NCI-H1092 (cell line): ENCODE results near the gene RRP1B.

Experiments used
- DNase-seq: peaks from one replicate; lab custom pipeline; 2025; lab: John Stamatoyannopoulos, UW

RRP1B gene

DNA sequence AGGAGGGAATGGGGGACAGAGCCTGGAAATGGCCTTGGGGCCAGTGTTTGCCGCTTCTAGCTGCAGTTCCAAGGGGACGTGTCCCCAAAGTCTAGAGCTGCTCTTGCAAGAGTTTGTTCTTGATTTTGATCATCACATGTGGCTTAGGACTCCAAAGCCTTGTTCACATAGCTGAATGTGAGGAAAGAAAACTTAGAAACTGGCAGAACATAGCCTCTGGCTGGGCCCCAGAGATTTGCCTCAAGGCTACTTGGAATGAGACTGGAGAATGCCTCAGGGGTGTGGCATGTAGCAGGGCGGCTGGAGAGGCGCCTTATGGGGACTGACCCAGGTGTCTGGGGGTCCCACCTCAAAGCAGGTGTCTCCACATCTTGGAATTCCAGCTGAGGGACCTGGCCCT is 61.8 kb downstream of the RRP1B start:
- DNase-seq, result no peak

DNA sequence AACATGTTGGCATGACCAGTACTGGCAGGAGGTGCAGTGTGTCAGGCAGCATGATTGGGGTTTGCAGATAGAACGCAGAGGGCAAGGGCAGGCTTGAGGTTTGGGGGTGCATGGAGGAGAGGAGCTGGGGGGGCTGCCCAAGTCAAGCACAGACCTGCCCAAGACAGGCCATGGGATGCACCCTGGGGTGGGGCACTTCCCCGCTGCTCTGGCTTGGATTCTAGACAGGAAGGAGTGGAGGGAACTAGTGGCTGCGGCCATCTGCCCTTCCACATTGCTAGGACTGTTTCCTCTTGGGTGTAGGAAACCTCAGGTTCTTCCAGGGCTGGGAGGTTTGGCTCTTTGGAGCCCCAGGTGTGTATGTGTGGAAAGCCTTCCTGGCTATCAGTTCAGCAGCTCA is 62.6 kb downstream of the RRP1B start:
- no peak for DNase-seq

DNA sequence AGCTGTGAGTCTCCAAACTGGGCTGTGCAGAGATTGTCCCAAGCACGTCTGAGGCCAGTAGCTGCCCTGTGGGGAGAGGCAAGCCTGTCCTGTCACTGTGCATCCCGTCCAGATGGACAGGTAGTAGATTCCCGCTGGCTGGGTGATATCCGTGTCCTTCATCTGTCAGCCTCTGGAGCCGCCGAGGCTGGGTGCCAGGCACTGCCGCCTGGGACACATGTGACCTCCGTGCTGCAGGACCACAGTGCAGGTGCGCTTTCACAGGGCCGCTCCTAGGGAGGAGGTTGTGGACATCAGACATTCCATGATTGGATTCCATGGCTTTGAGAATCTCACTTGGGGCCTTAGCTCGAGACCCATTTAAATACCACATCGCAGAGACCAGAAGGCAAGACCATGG is 64.3 kb downstream of the RRP1B start:
- DNase-seq, result no peak

DNA sequence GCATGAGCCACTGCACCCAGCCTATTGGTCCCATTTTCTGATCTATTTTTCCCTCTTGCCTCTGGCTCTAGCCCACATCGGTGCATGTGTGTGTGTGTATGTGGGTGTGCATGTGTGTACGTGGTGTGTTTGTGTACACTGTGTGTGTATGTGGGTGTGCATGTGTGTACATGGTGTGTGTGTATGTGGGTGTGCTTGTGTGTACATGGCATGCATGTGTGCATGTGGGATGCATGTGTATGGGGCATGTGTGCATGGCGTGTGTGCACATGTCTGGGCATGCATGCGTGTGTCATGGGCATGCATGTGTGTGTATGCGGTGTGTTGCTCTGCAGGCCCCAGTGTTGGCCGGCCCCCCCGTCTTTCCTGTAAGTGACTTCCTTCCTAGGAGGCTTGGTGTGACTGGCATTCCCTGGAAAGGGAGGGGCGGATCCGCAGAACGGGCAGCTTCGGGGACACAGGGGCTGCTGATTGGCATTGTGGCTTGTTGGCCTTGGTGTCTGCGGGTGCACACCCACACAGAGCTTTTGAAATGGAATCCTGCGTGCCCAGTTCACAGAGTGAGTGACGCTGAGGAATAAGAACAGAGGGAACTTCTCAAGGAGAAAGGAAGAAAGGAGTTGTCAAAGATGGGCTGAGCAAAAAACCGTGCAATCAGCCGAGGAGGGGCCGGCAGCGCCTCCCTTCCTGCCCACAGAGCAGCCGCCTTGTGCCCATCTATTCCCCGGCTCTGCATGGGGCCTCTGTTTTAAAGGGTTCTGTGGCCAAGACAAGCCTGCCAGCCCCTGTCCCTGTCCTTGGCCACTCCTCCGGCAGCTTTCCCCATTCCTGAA is 67.5 kb downstream of the RRP1B start:
- no peak for DNase-seq

DNA sequence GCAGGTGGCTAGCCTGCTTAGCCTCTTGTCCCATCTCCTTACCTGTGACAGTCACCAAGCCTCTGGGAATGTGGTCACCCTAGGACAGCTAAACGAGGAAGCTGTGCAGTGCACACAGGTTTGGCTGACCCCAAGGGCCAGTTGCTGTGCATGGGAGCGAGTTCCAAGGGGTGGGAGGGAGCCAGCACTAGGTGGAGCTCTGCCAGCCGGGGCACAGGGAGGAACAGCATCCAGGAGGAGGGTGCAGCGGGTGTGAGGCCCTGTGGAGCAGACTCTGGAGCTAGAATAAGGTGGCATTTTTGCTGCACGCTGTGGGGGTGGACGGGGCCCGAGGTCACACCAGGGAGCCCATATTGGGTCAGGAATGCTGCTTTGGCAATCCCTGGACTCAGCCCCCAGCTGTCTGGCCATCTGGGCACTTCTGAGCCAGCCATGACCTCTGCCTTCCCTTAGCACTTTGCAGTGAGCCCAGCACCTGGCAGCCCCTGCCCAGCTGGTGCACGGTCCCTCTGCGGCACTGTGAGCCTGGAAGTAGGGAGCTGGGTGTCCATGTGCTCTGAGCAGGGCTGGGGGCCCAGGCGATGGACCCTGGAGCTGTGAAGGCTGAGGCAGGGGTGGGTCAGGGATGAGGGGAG is 68.3 kb downstream of the RRP1B start:
- no peak for DNase-seq

DNA sequence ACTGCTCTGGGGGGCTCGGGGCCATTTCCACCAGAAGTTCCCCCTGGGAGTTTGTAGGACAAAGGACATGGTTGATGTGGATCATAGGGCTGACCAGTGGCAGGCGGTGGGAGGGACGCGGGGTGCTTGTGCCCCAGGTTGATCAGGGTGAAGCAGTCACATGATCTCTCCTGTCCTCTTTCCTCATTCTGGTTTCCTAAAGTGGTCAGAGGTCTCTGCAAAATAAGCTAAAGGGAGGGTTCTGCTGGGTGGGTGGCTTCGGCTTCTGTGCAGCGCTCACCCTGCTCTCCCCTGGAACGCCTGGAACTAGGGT is 68.8 kb downstream of the RRP1B start:
- DNase-seq, result no peak

DNA sequence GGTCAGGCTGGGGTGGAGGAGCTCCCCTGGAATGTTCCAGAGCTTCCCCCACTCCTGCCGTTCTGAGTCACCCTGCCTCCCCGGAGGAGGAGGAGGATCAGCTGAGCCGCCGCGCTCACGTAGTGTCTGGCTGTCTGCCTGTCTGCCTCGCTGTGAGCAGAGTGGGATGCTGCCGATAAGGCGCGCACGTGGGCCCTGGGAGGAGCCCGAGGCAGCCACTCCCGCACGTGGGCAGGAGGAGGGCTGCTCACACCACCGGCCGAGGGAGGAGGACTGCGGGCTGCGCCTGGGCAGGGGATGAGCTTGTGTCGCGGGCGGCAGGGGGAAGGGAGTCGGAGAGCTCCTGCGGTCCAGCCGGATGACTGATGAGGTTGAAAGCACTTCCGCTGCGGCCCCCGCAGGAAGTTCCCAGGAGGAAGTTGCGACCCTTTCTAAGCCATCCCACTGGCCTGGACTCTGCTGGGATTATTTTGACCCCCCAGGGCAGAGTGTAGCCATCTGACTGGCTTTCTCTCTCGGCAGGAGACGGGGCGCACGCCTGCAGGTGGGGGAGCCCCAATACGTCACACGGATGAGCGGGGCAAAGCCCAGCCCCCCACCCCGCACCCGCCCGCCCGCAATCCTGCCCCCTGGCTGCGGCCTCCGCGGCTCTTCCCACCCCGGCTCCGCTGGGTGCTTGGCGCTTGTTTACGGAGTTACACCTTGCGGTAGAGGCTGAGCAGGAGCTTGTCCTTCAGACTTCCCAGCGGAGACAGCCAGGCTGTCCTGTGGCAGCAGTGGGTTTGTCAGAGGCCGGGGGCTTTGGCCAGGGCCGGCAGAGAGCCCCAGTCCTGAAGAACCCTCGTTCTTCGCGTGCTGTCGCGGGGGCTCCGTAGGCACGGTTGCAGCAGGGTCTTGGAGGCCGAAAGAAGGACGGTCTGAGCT is 69.4 kb downstream of the RRP1B start:
- peak; percentile 80 for DNase-seq

DNA sequence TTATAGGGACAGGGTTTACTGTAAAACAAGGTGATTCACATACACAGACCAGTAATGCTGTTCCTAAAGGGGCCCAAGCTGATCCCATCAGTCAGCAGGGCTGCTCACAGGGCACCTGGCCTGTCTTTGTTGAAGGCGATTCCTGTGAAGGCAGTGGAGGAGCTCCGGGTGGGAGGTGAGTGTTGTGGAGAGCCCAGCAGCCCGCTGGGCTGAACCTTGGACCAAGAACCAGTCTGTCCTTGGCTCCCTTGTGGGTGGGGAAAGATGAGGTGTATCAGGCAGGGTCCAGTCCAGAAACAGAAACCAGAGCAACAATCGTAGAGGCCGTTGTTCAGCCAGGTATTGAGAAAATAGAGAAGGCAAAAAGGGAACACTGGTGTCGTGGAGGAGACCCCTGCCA is 72.1 kb downstream of the RRP1B start:
- DNase-seq, result no peak

DNA sequence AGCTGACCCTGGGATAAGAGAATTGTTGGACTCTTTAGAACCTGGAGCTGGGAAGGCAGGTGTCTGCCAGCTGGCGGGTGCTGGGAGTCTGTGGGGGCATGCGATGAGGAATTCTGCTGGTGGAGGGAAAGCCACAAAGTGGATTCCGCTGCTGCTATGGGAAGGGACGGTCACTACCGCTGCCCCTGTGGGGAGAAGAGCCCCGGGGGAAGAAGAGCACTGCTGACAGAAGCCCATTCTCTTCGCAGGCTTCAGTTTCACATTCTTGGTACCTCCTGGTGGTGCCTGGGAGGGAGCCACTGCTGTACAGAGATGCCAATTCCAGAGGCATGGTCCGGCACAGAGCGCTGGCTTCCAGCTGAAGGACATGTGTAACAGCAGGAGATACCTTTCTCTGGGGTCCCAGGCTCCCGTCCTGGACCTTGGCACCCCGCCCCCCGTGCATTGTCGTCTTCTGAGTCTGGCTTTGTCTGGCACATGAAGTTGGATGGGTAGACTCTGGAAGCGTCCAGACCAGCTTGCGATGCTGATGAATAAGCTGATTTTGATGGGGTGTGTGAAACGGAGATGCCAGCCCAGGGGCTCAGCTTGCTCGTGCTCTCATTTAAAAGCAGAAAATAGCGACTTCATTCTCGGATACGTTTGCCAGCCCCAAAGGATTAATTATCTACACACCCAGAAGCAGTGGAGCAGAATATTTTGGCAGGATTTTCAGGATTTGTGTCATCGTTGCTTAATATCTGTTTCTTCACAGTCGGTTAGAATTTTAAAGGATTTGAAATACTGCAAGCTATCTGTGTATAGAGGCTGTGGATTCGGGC is 72.7 kb downstream of the RRP1B start:
- DNase-seq, result no peak

DNA sequence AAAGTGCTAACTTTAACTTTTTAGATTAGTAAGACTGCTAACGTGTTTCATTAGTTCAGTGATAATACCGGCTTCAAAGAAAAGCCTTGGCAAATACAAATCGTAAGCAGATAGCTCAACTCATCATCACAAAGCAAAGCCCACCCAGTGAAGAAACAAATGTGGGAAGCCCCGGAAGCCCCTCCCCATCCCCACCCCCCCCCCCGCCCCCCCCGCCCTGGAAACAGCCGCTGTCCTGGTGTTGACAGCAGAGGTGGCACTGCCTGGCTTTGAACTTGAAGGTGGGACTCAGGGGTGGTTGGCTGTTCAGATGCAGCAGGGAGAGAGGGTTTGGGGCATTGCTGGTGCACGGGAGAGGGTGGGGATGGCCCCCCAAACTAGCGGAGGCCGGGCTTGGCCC is 73.7 kb downstream of the RRP1B start:
- no peak for DNase-seq

DNA sequence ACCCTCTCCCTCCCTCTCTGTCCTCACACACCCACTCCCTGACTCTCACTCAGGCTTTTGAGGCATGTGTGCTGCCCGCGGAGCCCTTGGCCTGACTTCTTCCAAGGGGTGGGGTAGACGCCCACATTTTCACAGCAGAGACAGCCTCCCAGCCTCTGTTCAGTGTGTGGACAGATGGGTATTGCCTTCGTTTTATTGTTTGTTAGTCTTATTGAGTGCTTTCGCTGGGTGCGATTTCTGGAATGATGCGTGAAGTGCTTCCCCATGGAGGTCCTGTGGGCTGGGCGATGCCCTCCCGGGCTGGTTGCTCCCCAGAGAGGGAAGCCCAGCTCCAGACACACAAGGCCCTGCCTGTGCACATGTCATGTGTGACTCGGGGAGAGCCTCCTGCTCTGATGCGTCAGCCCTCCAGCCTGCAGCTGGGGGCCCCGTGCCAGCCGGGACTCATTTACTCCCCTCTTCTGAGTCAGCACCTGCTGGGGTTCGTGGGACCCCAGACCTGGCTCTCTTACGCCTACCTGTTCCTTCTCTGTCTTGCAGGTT is 74.2 kb downstream of the RRP1B start:
- DNase-seq, result no peak

DNA sequence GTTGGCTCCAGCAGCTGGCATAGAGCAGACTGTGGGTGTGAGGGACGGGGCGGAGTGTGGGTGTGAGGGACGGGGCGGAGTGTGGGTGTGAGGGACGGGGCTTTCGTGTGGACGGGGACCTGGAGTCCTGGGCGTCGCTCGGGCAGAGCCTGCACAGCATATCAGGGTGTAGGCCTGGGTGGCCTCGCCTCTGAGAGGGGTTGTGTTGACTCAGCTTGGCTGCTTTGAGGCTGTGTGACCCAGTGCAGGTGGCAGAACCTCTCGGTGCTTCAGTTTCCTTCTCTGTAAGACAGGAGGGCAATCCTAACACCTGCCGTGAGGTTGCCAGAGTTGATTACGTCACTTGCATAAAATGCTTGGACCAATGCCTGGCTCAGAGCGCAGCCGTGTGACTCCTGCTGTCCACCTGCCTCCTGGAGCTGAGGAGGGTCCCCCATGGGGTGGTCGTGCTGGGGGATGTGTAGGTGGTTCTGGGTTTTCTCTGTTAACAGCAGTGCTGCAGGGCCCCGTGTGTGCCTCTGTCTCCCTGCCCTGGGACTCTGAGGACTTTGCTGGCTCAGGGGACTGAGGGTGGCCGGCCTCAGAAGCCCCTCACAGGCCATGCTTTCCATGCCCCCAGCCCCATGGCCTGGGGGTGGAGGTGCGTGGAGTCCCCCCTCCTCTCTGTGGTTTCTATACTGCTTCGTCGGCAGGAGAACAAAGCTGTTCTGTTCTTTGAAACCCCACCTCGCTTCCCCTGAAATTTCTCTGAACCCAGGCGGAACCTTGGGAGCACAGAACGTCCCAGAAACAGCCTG is 75.0 kb downstream of the RRP1B start:
- no peak for DNase-seq

DNA sequence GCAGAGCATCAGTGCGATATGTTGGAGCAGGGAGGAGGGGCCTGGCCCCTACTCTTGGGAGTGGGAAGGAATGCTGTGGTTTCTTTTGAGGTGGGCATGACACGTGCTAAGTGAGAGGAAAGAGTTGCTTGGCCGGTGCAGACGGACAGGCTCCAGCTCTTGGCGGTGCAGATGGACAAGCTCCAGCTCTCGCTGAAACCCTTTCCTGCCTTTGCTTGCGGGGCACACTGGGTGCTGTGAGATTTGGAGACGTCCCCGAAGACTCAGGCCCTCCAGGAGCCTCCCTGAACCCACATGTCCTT is 75.5 kb downstream of the RRP1B start:
- no peak for DNase-seq

DNA sequence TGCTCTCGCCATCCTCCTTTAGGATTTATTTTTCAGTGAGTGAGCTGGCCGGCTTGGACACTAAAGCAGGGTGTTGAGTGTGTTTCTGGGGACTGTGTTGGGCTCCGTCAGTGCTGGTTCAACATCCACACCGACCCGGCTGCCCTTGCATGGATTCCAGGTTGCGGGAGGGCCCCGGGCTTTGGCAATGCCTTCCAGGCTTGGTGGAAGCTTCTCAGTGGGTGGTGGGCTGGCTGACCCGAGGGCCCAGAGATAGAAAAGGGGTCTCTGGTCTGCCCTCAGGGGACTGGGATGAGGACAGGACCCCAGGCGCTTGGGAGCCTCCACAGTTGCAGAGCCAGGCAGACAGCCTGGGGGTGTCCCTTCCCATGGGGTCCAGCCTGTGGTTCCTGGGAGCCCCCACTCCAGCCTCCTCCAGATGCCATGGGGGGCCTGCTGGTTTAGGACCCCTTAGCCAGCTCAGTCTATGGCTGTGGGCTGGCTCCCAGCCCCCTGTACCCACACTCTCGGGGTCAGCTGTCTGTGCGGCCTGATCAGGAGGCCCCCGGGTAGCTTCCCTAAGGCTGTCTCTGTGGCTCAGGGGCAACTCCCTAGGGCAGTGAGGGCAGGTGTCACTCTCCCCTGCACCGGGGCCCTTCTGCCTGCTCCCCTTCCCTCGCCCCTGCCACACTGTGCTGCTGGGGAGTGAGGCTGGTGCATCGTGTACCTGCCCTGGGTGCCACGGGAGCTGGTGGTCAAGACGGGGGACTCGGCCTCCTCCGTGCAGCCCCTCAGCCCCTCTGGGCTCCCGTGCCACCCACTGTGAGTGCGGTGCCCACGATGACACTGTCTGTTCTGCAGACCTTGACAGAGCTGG is 76.1 kb downstream of the RRP1B start:
- no peak for DNase-seq

DNA sequence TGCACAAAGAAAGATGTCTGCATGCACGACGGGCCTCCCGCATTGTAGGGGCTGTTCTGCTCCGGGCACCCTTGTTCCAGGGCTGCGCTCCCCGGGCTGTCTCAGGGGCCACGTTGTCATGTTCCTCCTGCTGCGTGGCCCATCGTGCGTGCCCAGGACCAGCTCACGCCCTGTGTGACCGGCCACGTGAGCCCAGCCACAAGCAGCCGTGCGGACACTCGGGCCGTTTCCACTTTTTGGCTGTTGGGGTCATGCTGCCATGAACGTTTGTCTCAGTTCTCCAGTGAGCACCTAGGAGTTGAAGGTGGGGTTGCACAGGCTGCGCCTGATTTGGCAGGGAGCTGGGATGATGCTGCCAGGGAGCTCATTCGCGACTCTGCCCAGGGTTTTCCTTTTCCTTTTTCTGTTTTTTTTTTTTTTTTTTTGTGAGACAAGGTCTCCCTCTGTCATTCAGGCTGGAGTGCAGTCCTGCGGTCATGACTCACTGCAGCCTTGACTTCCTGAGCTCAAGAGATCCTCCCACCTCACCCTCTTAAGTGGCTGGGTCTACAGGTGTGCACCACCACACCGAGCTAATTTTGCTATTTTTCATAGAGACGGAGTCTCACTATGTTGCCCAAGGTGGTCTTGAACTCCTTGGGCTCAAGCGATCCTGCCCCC is 77.0 kb downstream of the RRP1B start:
- no peak for DNase-seq

DNA sequence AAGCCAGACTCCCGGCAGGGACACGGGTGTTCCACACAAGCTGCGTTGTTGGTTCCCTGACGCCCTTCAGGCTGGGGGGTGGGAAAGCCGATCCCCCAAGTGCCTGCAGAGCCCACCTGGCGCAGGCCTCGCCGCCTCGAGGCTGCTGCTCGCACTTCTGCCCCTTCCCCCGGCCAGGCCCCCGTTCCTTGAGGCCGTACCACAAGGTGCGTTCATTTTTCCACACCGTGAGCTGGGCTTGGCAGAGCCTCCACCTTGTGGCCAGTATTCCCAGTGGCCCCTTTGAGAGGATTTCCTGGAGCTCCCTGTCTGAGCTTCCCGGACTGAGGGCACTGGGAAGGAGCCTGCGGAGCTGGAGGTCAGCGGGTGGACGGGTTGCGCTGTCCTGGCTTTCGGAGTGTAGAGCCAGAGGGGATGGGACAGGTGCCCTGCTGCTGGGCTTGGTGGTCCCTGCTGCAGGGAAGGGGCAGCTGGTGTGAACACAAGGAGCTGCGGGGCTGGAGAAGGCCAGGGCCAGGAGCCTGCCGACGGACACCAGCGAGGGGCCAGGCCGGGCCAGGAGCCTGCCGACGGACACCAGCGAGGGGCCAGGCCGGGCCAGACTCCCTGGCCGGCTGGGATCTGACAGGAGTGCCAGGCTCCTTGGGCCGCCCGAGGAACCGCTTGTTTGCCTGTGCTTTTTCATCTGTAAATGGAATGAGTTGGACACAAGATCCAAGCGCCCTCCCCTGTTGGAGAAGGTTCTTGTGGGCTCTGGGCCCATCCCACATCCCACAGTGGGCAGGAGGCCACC is 78.0 kb downstream of the RRP1B start:
- DNase-seq, result no peak

DNA sequence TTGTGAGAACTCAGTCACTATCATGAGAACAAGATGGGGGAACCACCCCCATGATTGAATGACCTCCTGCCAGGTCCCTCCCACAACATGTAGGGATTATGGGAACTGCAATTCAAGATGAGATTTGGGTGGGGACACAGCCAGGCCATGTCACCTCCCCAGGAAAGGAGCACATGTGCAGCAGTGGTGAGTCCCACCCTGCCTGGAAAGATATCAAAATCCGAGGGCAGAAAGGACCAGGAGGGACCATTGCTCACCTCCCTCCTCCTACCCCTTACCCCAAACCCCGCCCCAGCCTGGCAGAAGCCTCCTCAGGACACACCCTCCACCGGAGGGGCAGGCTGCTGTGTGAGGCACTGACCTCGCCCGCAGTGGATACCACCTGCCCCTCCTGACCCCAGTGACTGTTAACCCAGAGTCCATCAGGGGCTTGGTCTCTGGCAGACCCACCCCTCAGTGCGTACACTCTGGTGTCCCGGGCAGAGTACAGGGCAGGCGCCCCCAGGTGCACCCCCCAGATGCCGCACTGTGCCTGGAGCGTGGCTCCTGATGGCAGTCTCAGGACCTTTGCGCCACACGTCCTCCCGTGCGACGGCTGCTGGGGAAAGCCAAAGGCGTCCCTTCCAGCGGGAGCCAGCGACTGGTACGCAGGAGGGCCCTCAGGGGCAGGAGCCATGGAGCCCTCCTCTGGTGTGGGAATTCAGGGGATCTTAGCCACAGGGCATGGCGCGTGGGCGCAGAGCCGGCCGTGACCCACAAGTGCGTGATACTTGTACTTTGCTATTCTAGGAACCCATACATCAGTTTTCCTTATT is 80.5 kb downstream of the RRP1B start:
- DNase-seq, result no peak
